Coronary artery (tissue), 2 donors: ENCODE results near the gene SOBP.

Experiments
- DNase-seq: peaks from one replicate; pipeline ENCODE4 v3.0.0-alpha.2; 2017; ENCODE audit warnings: low spot score
- H3K27ac ChIP-seq, 2 donors: fragments of 200-600 bp; sonication (generic); one replicate each; pipeline ENCODE4 v1.5.1; 2016 to 2019
- H3K4me3 ChIP-seq: fragments of 200-600 bp; sonication (generic); 2 replicates; pipeline ENCODE4 v1.5.1; 2016; ENCODE audit warnings: mild to moderate bottlenecking, moderate library complexity
- CTCF ChIP-seq: fragments of 200-600 bp; sonication (generic); IDR thresholded peaks from one replicate; pipeline ENCODE4 v1.5.1; 2019; ENCODE audit warnings: antibody characterized with exemption

The SOBP gene

DNA sequence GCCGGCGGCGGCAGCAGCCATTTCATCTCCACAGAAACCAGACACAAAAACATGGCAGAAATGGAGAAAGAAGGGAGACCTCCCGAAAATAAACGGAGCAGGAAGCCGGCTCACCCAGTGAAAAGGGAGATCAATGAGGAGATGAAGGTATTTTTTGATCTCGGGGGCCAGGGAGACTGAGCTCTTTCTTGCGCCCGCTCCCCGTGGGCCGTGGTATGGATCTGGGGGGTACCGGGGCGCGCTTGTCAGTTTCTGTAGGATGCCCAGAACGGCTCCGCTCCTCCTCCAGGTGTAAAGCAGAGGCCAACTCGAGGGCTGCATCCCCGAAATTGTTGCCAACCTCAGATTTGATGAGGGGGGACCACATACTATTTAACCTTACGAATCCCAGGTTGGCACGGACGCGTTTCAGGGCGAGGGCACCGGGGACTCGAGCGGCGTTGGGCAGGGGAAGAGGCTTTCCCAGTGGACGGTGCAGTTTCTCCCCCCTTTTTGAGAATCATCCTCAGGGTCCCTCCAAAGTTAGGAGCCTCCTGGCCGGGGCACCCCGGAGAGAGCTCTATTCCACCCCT lies 735 bp downstream of the SOBP start:
- peak overlapping the region; percentile 70 to 94 for H3K27ac ChIP-seq
- DNase-seq: no peak
- H3K4me3 ChIP-seq: peak overlapping the region; percentile 88
- no peak for TF ChIP-seq CTCF

DNA sequence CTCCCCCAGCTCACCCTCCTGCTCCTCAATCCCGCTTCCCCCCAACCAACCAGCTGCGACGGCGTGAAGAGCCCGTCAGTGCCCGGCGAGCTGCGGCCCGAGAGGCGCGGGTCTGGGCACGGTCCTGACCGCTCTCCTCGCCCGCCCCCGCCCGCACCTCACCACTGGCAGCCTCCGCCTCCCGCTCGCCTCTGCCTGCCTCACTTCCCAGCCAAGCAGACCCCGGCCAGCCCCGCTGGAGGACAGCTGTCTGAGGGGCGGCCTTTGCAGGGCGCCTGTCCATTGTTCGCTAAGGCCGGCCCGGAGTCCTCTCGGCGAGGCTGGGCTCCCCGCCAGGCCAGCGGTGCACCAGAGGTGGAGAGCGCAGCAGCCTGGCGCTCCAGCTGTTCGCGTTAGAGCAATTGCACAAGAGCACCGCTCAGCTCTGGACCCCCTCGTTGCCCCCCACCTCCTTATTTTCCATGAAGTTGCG lies 1.3 kb downstream of the SOBP start:
- TF ChIP-seq CTCF: no peak
- H3K4me3 ChIP-seq: peak overlapping the region; percentile 88
- peak; percentile 84 for DNase-seq
- peak overlapping the region; percentile 70 to 94 for H3K27ac ChIP-seq

DNA sequence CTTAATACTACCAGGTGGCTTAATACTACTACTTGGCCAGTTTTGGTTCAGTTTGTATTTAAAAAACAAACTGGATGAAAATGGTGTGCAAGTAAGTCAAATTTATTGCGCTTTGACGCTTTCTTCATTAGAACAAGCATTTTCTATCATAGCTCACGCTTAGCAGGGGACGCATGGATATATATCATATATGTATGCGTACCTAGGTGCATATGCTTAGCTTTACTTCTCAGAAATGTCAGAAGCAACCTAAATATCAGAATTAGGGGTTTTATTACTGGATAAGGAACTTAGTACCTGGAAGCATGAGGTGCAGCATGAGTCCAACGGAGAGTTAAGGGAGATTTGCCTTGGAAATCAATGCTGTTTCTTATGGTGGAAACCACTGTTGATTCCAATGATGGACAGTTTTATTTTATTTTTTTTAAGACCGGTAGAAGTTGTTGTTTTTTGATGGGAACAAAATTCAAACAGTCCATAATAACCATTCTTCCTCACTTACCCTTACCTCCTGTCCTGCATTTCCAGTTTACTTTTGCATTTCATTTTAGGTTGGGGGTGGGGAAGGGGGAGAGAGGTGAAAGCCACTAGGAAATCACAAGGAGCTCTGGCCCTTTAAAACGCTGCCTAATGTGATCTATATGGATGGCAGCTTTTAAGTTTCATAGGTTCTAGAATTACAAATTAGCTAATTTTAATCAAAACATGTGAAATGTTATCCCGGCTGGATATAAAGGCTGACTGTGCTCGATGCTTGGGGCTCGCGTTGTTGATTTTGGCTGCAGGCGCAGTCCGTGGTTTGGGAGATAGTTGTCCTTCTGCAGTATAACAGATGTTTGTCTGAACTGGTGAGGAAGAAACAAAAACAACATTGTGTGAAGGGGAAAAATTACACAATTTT lies 2.1 kb downstream of the SOBP start:
- Histone ChIP-seq H3K27ac (peak overlapping the region in 1 of 2 donors; percentile 87), H3K4me3 (peak overlapping the region; percentile 88)
- TF ChIP-seq CTCF: no peak
- DNase-seq: no peak

- peak overlapping the region; percentile 75 to 87 for H3K27ac ChIP-seq
- no peak for DNase-seq
- peak overlapping the region; percentile 88 for H3K4me3 ChIP-seq
- TF ChIP-seq CTCF: no peak
These were observed 3.5 kb downstream of the SOBP start for GRCh38 chr6:107493158-107494057.

DNA sequence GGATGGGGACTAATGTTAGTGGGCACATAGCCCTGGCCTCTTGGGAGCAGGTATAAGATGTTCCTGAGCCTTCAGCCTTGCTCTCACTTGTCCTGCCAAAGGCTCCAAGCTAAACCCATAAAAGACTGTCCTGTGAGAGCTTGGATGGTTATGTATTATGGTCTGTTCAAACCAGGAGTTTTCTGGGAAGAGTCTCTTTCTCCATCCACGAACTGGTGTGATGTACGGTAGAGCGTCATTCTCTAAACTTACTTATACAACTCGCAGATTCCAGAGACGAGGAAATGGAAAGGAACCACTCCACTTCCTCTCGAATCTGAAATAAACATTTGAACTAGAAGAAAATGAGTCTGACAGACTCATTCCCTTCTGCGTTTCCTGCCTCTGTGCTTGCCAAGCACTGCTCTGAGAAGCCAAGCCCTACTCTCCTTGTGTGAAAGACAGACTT lies 5.3 kb downstream of the SOBP start:
- DNase-seq: no peak
- Histone ChIP-seq H3K27ac (peak overlapping the region; percentile 66 to 87), H3K4me3 (peak overlapping the region; percentile 54)
- no peak for TF ChIP-seq CTCF

DNA sequence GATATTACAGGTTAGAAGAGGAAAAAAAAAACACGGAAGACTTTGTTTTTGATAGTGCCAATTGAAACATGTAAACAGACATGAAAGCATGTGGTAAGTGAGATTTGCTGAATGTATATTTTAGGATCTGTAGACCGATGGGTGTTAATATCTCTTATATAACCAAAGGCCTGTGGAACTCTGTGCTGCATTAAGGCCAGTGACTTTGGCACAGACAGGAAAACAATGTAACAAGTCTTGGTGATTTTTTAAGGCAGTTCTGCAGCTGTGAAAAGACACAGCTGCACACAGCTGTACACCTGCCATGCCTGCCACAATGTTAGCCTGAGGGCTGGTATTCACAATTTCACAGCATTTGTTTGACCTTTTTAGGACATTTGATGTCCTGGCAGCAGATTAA lies 6.1 kb downstream of the SOBP start:
- peak overlapping the region; percentile 66 to 87 for H3K27ac ChIP-seq
- TF ChIP-seq CTCF: no peak
- DNase-seq: no peak
- H3K4me3 ChIP-seq: peak overlapping the region; percentile 36
